Cerebellar nuclear complex (tissue), 1 donor: ENCODE results near the gene CSNK1E.
"Not testable (repeated sequence)": the region's sequence is repeated elsewhere in the genome, so short reads cannot be mapped to it uniquely, and the experiment has no call there.

Experiments used
- DNase-seq, 2 experiments: peaks; one replicate each; lab custom pipeline; 2025; lab: John Stamatoyannopoulos, UW

CSNK1E gene

GRCh38 chr22:38317122-38317994 lies at the start of gene CSNK1E:
Gene CSNK1E, minus strand, starts transcription at chr22:38317433. Its CDS starts 3,276 bp downstream, at chr22:38314157.
- DNase-seq, result peak in 1 of 2 experiments; percentile 33

GRCh38 chr22:38365829-38366228 lies 48.6 kb upstream of the CSNK1E start:
- DNase-seq, result not testable (repeated sequence)

DNA sequence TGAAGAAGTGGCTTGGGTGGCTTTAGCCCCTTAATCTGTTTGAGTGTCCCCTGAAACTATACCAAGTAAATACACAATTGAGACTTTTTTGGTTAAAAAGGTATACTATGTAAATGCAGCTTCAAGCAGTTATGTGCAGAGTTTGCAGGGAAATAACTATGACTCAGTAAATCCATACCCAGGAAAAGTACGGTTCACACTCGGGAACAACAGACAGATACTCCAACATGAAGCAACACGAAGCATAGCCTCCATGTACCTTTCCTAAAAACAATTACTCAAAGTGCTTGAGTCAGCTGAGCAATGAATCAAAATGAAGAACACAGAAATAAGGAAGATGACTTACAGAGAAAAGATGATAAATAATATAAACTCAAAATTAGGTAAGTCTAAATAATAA lies 47.9 kb upstream of the CSNK1E start:
- not testable (repeated sequence) for DNase-seq

GRCh38 chr22:38360560-38360959 lies 43.3 kb upstream of the CSNK1E start:
- not testable (repeated sequence) for DNase-seq

GRCh38 chr22:38359817-38360216 lies 42.6 kb upstream of the CSNK1E start:
- DNase-seq, result not testable (repeated sequence)

GRCh38 chr22:38357971-38358370 lies 40.7 kb upstream of the CSNK1E start:
- not testable (repeated sequence) for DNase-seq

DNA sequence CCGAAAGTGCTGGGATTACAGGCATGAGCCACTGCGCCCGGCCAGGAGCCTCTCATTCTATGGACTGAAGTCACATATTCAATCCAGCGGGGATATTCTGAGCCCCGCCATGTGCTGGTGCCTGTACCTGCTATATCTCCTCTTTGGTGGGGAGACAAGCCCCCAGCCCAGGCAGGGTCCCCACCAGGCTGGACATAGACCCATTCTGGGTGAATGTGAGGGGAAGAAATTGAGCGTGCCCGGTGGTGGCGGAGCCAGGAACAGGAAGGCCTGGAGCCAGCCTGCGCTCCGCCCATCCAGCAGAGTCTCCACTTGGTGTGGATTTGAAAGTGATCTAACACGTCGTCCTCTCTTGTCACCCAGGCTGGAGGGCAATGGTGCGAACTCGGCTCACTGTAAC lies 38.0 kb upstream of the CSNK1E start:
- DNase-seq, result no peak

DNA sequence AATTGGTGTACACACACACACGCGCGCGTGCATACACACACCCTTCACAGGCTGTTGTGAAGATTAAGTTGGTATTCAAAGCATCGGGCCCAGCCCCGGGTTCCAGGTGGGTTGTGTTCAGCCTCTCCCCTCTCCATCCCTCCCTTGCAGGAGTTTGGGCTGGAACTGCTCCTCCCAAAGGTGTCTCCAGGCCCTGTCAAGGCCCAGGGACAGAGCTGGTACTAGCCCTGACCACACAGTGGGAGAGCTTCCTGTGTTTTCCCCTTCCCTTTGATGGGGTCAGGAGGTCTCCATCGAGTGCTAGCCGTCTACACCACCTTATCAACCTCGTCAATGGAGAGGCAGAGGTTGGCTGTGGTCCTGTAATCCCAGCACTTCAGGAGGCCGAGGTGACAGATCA lies 36.5 kb upstream of the CSNK1E start:
- DNase-seq, result no peak

GRCh38 chr22:38353142-38353629 lies 36.0 kb upstream of the CSNK1E start:
- peak in 1 of 2 experiments; percentile 19 for DNase-seq

GRCh38 chr22:38352436-38352835 lies 35.2 kb upstream of the CSNK1E start:
- no peak for DNase-seq

DNA sequence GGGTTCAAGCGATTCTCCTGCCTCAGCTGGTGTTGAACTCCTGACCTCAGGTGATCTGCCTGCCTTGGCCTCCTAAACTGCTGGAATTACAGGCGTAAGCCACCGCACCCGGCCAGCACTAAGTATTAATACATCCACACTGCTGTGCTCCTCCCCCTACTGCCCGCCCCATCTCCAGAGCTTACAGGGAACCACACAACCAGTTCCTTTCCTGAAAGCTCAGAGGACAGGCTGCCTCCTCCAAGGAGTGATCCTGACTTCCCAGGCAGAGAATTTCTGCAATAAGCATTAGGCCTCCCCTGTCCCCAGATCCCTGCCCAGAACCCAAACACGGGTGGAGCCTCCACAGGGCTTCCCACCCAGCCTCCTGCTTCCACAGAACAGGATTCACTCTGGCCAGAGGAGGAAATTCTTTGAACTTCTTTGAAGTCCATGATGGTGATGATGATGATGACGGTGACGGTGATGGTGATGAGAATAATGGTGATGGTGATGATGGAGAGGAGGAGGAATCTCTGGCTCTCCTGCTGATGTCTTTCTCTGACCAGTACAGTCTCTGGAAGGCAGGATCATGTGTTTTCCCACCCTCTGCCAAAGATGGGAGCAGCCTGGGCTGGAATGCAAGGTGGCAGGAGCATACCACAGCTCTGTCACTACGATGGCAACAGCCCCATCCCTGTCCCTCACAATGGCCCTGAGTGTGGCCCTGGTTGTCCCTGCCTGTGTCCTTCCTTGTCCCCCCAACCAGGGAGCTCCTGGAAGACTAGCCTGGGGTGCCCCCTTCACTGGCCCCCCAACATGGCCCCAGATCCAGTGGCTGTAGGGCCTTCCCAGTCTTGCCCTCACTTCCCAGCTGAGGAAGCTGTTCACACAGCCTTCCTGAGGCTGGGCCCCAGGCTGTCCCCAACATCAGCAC lies 33.5 kb upstream of the CSNK1E start:
- no peak for DNase-seq

DNA sequence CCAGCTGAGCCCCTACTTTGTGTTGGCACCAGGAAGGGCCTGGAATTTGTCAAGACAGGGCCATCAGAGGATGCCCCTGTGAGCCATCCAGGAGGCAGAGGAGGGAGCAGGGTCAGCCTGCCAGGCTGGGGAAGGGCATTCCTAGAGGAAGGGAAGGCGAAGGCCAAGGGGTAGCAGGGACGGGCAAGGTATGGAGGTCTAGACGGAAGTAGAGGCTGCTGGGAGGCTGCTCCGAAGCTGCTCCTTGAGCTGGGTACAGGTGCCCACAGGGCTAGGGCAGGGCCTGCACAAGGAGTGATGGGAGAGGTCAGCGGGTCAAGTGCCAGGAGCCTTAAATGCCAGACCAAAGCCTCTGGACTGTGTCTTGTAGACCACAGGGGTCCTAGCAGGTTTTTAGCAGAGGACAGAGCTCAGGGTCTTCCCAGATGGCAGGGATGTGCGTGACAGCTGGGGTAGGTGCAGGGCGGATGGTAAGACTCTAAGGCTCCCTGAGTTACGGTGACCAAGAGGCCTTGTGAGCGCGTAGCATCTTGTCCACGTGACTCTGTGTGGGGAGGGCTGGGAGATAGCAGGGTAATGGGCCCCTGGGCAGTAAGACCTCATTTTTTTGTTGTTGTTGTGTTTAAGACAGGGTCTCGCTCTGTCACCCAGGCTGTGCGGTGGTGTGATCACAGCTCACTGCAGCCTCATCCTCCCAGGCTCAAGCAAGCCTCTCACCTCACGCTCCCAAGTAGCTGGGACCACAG lies 31.7 kb upstream of the CSNK1E start:
- no peak for DNase-seq

DNA sequence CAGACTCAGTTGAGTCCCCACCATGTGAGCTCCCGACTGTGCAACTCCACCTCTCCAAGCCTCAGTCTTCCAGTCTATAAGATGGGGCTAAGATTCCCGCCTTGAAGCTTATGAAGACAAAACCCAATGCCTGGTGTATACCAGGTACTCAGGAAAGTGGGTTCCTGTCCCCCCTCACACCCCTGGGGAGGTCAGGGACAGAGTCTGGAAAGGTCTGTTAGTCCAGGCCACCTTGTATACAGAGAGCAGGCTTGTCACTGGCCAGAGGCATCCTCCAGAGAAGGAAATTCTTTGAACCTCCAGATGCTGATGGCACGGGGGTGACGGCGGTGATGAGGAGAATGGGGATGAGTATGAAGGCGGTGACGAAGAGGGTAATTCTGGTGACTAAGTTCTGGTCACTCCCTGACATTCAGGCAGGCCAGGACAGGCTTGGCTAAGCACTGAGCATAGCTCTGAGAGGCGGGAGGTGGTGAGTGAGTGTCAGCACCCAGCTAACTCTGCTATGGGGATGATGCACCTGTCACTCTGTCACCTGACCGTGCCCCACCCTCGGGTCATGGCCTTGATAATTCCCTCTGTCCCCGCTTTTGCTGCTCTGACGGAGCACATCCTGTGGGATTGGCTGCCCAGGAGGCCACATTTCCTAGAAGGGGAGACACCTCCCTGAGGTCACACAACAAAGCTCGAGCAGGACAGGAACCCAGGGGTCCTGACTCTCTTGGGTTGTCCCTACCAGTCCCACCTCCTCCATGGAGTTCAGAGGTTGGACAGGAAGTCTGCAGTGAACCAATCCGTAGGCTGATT lies 30.9 kb upstream of the CSNK1E start:
- DNase-seq, result no peak

DNA sequence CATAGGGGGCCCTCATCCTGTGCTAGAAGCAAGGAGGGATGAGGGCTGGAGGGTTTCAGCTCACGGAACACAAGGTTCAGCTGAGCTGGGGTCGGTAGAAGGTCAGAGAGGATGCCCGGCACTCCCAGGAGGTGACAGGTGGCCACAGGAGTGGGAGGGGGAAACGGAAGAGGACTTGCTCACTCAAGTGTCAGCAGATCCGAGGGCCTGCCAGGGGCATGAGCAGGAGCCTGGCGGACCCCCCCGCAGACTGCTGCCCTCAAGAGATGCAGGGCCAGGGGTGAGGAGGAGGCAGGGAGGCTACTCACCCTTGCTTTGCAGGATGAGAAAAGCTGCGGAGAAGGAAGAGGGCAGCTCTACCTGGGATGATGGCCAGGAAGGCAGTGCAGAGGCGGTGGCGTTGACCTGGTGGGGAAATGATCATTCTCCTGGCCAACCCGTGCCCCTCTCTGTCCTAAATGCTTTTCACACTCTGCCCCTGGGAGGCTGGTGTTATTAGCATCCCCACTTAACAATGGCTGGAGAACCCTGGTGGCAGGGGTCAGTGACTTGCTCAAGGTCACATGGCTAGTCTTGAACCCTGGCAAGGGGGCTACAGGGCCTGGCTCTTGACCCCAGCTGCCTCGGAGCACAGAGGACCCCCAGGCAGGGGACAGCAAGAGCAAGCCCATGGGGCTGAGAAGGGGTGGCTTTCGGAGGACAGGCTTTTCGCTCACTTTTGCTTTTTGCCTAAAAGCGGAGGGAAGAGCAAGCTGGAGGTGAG lies 30.1 kb upstream of the CSNK1E start:
- DNase-seq, result no peak

DNA sequence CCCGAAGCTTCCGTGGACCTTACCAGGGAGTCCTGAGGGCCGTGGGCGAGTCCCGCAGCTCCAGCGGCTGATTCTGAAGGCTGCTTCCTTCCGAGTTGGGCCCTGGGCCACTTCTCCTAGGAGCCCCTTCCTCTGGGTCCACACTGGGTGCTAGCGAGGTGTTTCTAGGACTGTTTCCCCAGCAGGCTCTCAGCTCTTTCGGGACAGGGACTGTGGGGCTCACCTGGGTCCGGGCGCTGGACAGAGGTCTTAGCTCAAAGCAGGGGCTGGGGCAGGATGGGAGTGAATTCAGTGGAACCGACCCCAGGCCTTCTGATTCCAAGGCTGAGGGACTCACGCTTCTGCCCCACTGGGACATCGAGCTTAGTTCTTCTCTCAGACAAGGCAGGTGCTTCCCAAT lies 29.3 kb upstream of the CSNK1E start:
- DNase-seq, result no peak

DNA sequence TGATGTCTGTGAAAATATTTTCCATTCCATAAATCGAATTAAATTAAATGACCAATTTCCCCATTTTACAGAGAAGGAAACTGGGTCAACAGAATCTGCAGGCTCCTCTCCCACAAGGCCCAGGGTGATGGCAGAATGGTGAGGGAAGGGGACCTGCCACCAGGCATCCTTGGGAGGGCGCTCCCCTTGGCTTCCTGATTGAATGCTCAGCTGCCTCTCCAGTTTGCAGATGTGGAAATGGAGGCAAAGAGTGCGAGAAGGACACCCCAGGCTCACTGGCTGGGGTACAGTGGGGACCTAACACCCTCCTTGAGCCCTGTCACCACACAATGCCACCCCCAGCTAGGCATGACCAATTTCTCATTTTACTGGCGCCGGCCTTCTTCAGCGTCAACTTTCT lies 28.5 kb upstream of the CSNK1E start:
- no peak for DNase-seq

- DNase-seq, result not testable (repeated sequence)
Measured at GRCh38 chr22:38339893-38340292, 22.7 kb upstream of the CSNK1E start.

DNA sequence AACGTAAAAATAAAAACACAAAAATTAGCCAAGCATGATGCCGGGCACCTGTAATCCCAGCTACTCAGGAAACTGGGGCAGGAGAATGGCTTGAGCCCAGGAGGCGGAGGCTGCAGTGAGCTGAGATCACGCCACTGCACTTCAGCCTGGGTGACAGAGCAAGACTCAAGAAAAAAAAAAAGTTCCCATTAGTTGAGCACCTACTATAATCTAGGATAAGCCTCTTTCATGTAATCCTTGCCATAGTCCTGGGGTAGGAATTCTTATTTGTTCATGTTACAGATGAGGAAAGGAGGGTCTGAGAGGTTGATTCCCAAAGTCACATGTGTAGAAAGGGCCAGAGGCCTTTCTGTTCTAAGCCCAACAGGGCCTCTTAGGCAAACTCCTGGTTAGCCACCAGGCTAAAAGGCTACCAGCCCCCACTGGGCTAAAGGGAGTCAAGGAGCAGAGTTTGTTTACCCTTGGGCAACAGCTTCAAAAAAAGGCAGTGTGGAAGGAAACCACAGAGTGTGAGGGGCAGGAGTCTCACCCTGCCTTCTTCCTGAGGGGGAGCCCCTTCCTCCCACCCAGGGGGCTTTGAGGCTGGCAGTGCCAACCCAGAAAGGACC lies 21.6 kb upstream of the CSNK1E start:
- no peak for DNase-seq

DNA sequence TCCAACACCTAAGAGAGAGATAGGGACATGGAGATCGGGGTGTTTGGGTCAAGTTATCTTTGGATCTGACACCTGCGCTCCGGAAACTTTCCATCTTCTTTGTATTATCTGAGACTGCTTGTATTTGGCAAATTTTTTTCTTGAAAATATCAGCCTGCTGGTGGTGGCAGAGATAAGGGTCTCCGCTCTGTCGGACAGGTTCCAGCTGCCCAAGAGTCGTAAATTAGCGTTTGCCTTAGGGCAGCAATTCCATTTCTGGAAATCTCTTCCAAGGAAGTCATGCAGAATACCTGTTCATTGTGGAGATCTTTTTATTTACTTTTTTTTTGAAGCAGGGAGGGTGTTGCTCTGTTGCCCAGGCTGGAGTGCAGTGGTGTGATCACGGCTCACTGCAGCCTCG lies 19.5 kb upstream of the CSNK1E start:
- no peak for DNase-seq

- DNase-seq, result no peak
Measured at GRCh38 chr22:38335077-38335476, 17.8 kb upstream of the CSNK1E start.
